IMR-90 (cell line): ENCODE data around the gene RAD51AP2.

Source experiments
- BHLHE40 ChIP-seq: fragments of 150-350 bp; IDR thresholded peaks from 2 replicates; pipeline ENCODE4 v1.6.1; 2016; ENCODE audit warnings: mild to moderate bottlenecking, low read depth, low read length
- CEBPB ChIP-seq: IDR thresholded peaks from 2 replicates; pipeline ENCODE4 v1.6.1; 2012; ENCODE audit warnings: low read depth, low read length, improper control_type of control experiment
- CHD1 ChIP-seq: IDR thresholded peaks from 2 replicates; pipeline ENCODE4 v1.6.1; 2012; ENCODE audit warnings: low read depth, low read length, improper control_type of control experiment
- FOS ChIP-seq: fragments of 150-350 bp; IDR thresholded peaks from 2 replicates; pipeline ENCODE4 v1.6.1; 2016; ENCODE audit warnings: low read depth, low read length
- MAFK ChIP-seq: IDR thresholded peaks from 2 replicates; pipeline ENCODE4 v1.6.1; 2012; ENCODE audit warnings: low read depth, low read length, improper control_type of control experiment
- MAZ ChIP-seq: IDR thresholded peaks from 2 replicates; pipeline ENCODE4 v1.6.1; 2012; ENCODE audit warnings: low read depth, mild to moderate bottlenecking, low read length, improper control_type of control experiment, moderate library complexity, borderline replicate concordance
- POLR2A ChIP-seq: IDR thresholded peaks from 2 replicates; pipeline ENCODE4 v1.6.1; 2012; ENCODE audit warnings: mild to moderate bottlenecking, low read depth, low read length
- RFX5 ChIP-seq: IDR thresholded peaks from 2 replicates; pipeline ENCODE4 v1.8.0; 2012; ENCODE audit warnings: low read depth, mild to moderate bottlenecking, low read length, moderate library complexity
- SMC3 ChIP-seq: fragments of 150-350 bp; IDR thresholded peaks from 2 replicates; pipeline ENCODE4 v1.6.1; 2016; ENCODE audit warnings: low read depth, mild to moderate bottlenecking, antibody characterized with exemption, low read length, moderate library complexity
- TF ChIP-seq, protein P1 (sequence below): conservative IDR thresholded peaks from 2 replicates; pipeline ENCODE4 v1.5.1; 2012; ENCODE audit warnings: mild to moderate bottlenecking, low read depth, low read length, improper control_type of control experiment
- TF ChIP-seq, protein P2 (sequence below): fragments of 150-350 bp; IDR thresholded peaks from 2 replicates; pipeline ENCODE4 v1.6.1; 2017; ENCODE audit warnings: mild to moderate bottlenecking, antibody characterized with exemption, low read length, low read depth
- TF ChIP-seq, protein P3 (sequence below): fragments of 150-350 bp; IDR thresholded peaks from 2 replicates; pipeline ENCODE4 v1.6.1; 2016; ENCODE audit warnings: low read depth, mild to moderate bottlenecking, low read length, moderate library complexity, borderline replicate concordance

DNA sequence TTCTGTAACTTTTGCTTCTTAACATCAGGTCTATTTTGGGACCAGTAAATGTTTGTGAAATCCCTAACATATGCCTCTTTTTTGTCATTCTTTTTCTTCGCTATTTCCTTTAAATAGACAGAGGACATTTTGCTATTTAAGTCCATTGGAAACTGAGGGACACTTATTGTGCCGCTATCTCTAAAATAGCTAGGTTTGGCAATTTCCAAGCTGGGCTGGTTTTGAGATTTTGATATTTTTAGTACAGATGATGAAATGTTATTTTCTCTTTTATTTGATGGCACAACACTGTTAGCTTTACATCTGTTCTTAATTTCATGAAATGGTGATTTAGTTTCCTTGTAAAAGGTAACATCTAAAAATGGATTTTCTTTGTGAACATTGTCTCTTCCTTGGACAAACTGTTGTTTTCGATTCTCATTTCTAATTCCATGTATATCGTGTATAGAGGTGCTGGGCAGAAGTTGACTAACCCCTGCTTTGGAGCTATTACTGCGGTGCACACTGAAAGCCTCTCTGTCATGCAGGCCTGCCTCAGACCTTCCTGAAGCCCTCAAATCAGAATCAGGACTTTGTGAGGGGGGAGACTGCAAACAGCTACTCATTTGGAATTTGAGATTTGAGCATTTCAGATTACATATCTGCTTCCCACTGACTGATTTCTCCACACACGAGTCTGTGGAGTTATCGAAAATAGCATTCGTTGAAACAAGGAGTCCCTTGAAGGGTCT, 594 bp downstream of the RAD51AP2 start:
- TF ChIP-seq, protein P1, sequence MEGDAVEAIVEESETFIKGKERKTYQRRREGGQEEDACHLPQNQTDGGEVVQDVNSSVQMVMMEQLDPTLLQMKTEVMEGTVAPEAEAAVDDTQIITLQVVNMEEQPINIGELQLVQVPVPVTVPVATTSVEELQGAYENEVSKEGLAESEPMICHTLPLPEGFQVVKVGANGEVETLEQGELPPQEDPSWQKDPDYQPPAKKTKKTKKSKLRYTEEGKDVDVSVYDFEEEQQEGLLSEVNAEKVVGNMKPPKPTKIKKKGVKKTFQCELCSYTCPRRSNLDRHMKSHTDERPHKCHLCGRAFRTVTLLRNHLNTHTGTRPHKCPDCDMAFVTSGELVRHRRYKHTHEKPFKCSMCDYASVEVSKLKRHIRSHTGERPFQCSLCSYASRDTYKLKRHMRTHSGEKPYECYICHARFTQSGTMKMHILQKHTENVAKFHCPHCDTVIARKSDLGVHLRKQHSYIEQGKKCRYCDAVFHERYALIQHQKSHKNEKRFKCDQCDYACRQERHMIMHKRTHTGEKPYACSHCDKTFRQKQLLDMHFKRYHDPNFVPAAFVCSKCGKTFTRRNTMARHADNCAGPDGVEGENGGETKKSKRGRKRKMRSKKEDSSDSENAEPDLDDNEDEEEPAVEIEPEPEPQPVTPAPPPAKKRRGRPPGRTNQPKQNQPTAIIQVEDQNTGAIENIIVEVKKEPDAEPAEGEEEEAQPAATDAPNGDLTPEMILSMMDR: no peak
- TF ChIP-seq, protein P2, sequence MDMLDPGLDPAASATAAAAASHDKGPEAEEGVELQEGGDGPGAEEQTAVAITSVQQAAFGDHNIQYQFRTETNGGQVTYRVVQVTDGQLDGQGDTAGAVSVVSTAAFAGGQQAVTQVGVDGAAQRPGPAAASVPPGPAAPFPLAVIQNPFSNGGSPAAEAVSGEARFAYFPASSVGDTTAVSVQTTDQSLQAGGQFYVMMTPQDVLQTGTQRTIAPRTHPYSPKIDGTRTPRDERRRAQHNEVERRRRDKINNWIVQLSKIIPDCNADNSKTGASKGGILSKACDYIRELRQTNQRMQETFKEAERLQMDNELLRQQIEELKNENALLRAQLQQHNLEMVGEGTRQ: no peak
- no peak for TF ChIP-seq POLR2A
- TF ChIP-seq, protein P3, sequence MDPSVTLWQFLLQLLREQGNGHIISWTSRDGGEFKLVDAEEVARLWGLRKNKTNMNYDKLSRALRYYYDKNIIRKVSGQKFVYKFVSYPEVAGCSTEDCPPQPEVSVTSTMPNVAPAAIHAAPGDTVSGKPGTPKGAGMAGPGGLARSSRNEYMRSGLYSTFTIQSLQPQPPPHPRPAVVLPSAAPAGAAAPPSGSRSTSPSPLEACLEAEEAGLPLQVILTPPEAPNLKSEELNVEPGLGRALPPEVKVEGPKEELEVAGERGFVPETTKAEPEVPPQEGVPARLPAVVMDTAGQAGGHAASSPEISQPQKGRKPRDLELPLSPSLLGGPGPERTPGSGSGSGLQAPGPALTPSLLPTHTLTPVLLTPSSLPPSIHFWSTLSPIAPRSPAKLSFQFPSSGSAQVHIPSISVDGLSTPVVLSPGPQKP: no peak
- no peak for TF ChIP-seq FOS
- TF ChIP-seq BHLHE40: no peak
- no peak for TF ChIP-seq SMC3
- TF ChIP-seq MAZ: no peak
- TF ChIP-seq CHD1: no peak
- TF ChIP-seq MAFK: no peak
- no peak for TF ChIP-seq RFX5
- TF ChIP-seq CEBPB: no peak
